AG10803 (cell line): ENCODE data around the gene MYBPC2.

Experiments used
- DNase-seq: peaks from one replicate; pipeline ENCODE4 v3.0.0; 2010; ENCODE audit warnings: low read depth
- H3K4me3 ChIP-seq: 2 replicates; pipeline ENCODE4 v1.5.1; 2011; ENCODE audit warnings: mild to moderate bottlenecking, low read length, control low read depth
- TF ChIP-seq, protein P1 (sequence below): conservative IDR thresholded peaks from 2 replicates; pipeline ENCODE4 v1.5.1; 2011; ENCODE audit warnings: mild to moderate bottlenecking, low read length, control low read depth, inconsistent platforms

MYBPC2 gene

DNA sequence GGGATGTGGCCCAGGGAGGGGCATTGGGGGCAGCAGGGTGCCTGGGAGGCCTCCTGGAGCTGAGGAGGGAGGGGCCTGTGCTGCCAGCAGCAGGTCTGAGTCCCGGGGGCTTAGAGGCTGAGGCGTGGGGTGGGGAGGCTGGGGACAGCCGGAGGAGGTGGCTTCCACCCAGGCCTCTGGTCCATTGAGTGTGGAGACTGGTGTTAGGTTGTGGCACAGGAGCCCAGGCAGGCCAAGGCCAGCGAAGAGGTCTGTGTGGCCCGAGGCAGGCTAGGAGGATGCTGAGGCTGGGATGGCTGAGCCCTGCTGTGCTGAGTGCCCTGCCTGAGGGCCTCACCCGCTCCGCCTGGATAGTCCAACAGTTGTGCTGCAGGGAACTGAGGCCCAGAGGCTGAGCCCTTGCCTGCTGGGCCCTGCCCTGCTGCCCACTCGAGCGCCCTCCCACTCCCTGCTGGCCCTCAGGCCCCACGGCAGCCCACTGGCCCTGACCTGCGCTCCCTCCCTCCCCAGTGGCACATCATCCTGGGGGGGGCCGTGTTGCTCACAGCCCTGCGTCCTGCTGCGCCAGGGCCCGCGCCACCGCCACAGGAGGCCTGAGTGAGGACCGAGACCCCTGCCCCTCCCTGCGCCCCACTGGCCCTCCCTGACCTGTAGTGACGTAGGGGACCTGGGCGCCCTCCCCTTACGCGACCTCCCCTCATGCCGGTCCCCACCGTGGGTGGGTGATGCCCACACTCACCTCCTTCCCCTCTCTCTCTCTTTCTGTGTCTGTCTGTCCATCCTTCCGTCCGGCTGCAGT is 48.9 kb downstream of the MYBPC2 start:
- no peak for DNase-seq
- H3K4me3 ChIP-seq, result no peak overlapping the region
- TF ChIP-seq, protein P1, sequence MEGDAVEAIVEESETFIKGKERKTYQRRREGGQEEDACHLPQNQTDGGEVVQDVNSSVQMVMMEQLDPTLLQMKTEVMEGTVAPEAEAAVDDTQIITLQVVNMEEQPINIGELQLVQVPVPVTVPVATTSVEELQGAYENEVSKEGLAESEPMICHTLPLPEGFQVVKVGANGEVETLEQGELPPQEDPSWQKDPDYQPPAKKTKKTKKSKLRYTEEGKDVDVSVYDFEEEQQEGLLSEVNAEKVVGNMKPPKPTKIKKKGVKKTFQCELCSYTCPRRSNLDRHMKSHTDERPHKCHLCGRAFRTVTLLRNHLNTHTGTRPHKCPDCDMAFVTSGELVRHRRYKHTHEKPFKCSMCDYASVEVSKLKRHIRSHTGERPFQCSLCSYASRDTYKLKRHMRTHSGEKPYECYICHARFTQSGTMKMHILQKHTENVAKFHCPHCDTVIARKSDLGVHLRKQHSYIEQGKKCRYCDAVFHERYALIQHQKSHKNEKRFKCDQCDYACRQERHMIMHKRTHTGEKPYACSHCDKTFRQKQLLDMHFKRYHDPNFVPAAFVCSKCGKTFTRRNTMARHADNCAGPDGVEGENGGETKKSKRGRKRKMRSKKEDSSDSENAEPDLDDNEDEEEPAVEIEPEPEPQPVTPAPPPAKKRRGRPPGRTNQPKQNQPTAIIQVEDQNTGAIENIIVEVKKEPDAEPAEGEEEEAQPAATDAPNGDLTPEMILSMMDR, result no peak

DNA sequence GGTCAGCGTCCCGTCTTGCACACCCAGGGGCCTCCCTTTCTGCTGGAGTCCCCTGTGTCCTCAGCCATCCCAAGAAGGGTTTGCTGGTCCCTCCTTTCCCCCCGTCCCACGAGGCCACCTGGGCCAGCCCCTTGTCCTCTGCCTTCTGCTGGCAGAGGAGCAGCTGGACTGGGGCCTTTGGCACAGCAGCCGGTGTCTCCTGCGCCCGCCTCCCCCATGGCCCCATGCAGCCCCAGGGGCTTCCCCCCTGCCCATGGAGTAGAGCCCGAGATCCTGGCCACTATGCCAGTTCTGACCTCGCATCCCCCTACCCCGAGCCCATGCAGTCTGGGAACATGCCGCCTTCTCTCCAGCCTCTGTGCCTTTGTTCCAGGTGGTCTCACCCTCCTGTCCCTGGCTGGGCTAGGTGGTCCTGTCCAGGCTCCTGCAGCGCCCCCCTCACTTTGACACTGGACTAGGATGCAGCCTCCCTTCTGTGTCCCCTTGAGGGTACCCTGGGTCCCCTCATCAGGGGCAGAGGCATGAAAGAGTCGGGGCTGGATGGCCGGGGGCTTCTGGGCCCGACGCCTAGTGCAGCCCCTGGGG is 49.7 kb downstream of the MYBPC2 start:
- no peak for DNase-seq
- TF ChIP-seq, protein P1, result no peak

DNA sequence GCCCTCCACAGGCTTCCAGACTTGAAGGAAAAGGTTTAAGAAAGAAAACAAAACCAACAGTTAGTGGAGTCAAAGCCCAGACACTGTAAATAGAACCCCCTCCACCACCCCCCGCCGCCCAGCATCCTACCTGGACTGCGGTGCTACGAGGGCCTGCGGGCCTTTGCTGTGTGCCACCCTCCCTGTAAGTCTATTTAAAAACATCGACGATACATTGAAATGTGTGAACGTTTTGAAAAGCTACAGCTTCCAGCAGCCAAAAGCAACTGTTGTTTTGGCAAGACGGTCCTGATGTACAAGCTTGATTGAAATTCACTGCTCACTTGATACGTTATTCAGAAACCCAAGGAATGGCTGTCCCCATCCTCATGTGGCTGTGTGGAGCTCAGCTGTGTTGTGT is 50.2 kb downstream of the MYBPC2 start:
- no peak overlapping the region for H3K4me3 ChIP-seq
- TF ChIP-seq, protein P1, result no peak
- no peak for DNase-seq

More for the DNA sequence above, 49.7 kb downstream of the MYBPC2 start:
- no peak overlapping the region for H3K4me3 ChIP-seq

DNA sequence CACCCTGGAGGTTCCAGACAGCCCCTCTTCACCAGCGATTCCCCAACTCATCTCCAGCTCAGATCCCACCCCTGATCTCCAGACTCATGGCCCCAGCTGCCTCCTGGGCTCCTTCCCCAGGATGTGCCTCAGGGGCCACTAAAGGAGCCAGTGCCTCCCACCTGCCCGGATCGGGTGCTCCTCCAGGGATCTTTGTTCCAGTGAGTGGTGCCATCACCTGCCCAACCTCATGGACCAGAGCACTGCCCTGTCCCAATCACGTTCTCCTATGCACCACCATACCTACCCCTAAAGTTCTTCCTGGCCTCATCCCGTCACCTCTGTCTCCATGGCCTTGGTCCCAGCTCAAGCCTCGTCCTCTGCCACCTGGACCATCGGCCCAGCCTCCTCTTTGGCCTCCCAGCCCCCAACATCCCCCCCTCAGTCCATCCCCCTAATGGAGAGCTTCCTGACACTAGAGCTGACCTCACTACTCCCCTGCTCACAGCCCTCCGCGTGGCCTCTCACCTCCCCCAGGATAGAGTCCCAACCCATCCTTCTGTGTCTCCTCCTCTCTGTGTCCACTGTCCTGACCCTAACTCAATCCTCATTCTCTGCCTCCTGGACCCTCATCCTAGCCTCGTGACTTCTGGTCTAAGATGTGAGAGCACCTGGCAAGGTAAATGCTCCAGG is 52.7 kb downstream of the MYBPC2 start:
- H3K4me3 ChIP-seq, result no peak overlapping the region
- no peak for DNase-seq
- TF ChIP-seq, protein P1, result no peak

DNA sequence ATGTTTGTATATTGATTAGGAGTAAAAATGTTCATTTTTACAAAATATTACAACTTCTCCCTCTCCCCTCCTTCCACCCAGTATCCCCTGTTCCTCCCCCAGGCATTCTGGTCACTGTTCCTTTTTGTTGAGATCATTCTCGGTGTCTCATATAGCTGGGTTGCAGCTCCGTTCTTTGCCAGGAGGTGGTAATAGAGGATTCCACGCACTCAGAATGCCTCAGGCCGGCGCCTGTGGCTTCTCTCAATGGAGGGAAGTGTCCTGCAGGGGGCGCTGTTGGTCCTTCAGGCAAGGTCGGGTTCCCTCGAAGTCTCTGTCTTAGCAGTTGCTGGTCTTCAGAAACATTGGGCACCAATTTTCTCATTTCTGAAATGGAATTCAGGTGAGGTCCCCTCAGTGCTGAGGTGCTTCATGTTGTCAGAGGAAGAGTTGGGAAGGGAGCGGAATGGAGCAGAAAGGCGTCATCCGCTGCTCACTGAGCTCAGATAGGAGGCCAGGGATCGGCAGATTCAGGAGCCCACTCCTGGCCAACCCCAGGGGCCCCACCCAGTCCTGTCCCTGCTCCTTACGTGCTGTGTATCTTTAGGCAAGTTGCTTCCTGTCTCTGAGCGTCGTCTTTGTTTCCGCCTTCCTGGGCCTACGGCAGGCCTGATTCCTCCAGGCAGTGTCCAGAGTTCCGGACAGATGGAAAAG is 54.3 kb downstream of the MYBPC2 start:
- DNase-seq, result peak; percentile 11
- TF ChIP-seq, protein P1, result peak; percentile 42
- H3K4me3 ChIP-seq, result no peak overlapping the region

DNA sequence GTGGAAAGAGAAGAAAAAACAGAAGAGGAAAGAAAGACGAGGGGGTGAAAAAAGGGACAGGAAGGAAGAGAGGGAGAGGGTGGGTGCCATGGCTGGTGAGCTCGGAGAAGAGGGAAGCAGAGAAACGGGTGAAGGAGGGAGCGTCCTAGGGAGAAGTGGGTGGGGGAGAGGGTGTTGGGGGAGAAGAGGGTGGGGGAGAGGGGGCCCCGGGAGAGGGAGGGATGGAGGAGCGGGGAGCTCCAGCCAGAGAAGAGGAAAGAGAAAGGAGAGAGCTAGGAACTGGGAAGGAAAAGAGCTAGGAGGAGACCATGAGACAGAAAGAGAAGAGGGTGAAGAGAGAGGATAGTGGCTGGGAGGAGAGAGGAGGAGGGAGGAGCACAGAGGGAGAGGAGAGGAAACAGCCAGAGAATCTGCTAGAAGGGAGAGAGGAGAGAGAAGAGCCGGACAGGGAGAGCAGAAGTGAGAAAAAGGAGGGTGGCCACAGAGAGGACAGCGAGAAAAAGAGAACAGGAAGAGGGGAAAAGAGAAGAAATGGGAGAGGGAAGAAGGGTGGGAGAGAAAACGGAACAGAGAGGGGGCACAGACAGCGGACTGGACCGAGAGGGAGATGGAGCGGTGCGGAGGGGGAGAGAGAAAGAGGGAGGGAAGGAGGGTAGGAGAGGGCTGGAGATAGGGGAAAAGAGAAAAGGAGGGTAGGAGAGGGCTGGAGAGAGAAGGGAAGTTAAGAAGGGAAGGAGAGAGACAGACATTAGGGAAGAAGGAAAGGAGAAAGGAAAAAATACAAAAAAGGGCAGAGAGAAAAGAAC is 55.9 kb downstream of the MYBPC2 start:
- H3K4me3 ChIP-seq, result no peak overlapping the region
- no peak for DNase-seq
- TF ChIP-seq, protein P1, result no peak
